GM18951 (cell line): ENCODE results near the gene BLOC1S1.

Experiments
- POLR2A ChIP-seq: IDR thresholded peaks from 4 replicates; pipeline ENCODE4 v1.6.1; 2011; ENCODE audit warnings: mild to moderate bottlenecking; ENCODE audit not compliant: insufficient read length, insufficient read depth; ENCODE audit errors: extremely low read depth
- in situ Hi-C: fragments of 300-500 bp; cut with MboI; formaldehyde crosslinking; loops from one replicate; pipeline ENCODE4 v1.12.0; 2022; ENCODE audit warnings: low sequenced_read_pairs, mixed read lengths, inconsistent platforms; ENCODE audit not compliant: unreplicated experiment

The BLOC1S1 gene

GRCh38 chr12:55765736-55766290, 50.0 kb downstream of the BLOC1S1 start:
- in situ Hi-C loops, result no loop called here

GRCh38 chr12:55767156-55767555, 51.3 kb downstream of the BLOC1S1 start:
- in situ Hi-C loops, result no loop called here
- no peak for TF ChIP-seq POLR2A

More at GRCh38 chr12:55765736-55766290, 50.0 kb downstream of the BLOC1S1 start:
- TF ChIP-seq POLR2A, result no peak
